ENCODE results near the gene UBTD1.

The UBTD1 gene

DNA sequence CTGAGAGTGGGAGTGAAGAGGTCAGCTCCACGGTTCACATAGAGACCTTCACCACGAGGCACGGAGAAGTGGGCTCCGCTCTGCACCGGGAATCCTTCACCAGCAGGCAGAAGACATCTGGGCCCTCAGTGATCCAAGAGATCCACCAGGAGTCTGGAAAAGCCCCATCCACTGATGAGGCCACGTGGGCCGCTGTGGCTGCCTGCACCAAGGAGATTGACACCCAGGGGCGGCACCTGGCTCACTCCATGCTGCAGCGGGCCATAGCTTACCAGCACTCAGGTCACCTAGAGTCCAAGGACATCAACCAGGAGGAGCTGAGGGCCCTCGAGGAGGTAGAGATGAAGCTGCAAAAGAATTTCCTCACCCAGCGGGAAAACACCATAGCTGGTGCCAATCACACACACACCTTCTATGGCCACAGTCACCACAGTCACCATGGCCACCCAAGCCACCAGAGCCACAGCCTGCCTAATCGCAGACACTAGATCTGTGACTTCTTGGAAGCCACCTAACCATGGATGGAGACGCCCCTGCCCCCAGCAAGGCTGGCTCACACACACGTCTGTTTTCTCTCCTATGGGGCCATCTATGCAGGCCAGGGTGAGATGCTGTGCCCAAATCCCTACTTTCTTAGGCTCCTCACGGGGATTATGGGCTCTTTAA is 91.5 kb downstream of the UBTD1 start:
- DNase-seq = no peak

DNA sequence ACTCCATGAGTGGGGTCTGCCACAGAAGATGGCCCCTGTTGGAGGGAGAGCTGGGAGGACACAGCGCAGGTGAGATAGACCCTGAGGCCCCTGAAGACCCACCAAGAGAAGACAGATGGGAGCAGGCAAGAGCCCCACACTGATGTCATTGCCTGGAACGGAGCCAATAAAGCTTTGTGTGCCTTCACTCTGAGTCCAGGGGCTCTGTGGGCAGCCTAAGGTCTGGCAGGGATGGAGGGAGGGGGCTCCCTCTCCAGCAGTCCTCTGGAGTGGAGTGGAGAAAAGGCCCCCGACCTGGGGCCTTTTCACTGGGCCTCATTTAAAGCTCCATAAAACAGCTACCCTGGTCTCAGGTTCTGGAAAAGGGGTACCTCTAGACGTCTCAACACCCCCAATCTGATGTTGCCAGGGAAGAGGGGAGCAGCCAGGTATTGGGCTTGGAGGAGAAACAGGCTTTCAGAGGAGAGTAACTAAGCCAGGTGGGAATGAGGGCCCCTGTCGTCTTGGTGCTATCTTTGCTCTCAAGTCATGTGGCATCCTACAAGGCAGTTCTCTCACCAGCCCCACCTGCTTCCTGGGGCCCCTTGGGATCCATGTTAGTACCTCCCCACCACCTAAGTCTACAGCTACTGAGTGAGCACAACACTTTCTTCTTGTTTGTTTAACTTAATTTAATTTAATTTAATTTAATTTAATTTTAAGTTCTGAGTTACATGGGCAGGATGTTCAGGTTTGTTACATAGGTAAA is 92.2 kb downstream of the UBTD1 start:
- no peak for DNase-seq

DNA sequence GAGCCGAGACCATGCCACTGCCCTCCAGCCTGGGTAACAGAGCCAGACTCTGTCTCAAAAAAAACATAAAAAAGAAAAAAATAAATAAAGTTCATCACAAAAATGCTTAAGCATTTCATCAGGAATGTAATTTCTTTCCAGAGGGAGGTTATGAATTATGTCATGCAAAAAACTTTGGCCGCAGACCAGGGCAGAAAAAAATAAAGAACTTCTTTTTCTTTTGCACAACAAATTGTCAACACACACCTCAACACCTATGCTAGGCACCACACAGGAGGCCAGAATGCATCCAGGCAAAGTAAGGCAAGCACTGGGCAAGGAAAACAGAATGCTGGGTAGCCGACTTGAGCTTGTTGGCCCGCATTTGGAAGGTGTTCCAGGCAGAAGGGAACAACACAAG is 94.7 kb downstream of the UBTD1 start:
- DNase-seq = no peak

DNA sequence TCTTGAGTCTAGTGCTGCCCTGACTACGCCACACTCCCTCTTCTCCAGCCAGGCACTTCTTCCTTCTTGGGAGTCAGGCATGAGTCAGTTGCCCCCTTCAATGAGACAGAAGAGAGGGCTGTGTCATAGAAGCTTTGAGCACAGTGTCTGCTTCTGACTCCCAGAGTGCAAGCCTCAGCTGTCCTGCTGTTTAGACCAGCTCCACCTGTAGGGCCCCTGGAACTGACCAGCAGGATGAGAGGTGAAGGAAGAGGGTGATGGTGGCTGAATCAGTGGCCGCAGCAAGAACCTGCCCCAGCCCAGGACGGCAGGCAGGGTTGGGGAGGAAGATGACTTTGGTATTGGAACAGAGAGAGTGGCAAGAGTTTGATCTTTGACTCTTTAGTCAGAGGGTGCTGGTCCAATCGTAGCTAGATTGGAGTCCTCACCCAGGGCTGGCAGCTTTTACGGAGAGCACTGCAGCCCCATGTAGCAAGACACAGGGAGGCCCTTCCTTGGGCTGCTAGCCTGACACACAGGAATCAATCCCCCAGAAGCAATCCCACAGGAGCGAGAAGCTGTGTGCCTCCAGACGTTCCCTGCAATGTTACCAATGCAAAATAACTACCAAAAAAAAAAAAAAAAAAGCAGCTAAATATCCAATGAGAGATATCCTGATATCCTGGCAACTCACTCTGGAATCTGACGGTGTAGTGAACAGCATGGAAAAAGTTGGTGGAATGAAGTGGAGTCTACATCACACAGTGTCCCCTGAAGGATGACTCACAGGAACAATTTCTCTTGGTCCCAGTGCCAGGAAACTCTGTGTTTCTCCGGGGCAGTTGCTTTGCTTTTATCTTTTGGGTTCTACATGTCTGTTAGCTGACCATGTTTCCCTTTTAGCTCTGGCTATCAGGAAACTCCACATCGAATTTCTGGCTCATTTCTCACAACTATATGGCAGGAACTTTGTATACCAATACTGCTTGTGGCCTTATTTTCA is 97.7 kb downstream of the UBTD1 start:
- DNase-seq = no peak

DNA sequence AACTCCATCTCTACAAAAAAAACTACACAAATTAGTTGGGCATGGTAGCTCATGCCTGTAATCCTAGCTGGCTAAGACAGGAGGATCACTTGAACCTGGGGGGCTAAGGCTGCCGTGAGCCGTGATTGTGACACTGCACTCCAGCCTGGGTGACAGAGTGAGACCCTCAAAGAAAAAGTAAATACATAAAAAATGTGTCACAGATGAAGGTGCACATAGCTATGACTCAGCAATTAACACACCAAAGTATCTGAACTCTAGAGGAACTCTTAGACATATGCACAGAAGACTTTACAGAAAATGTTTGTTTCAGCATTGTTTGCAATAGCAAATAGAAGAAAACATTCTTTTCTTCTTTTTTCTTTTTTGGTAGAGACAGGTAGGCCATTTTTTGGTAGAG is 99.1 kb downstream of the UBTD1 start:
- no peak for DNase-seq

DNA sequence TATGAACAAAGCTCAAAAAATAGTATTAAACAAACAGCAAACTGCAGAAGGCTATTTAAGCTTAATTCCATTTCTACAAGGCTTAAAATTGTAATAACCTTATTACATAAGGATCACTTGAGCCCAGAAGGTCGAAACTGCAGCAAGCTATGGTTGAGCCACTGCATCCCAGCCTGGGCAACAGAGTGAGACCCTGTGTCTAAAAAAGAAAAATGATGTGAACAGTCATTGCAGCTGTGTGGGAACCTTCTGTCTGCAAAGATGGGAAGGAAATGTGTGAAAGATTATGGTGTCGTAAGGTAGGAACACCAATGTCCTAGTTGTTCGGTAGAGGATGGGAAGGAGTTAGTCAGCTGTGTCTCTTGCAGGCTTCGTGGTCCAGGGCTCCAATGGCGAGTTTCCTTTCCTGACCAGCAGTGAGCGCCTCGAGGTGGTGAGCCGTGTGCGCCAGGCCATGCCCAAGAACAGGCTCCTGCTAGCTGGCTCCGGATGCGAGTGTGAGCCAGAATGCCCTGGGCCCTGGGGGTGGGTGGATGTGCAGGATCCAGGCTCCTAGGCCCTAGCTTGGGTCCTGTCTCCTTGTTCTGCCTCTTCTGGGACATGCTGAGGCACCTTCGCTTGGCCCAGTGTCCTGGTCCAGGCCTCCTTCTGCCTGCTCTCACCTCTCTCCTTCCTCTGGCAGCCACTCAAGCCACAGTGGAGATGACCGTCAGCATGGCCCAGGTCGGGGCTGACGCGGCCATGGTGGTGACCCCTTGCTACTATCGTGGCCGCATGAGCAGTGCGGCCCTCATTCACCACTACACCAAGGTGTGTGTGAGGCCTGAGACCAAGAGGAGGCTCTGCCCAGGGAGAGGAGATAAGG is 99.9 kb downstream of the UBTD1 start:
- DNase-seq = no peak

DNA sequence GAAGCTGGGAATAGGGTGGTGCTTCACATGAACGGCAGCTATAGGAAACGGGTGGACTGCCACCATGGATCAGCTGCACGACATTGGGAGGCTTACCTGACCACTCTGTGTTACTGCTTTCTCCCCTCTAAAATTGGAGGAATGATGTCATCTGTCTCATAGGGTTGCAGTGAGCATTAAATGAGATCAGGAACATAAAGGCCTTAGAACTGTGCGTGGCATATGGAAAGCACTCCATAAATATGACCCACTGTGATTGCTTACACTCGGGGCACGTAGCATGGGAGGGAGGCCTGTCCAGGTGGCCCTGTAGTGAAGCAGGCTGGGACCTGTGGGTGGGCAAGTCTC is 100.5 kb downstream of the UBTD1 start:
- no peak for DNase-seq

DNA sequence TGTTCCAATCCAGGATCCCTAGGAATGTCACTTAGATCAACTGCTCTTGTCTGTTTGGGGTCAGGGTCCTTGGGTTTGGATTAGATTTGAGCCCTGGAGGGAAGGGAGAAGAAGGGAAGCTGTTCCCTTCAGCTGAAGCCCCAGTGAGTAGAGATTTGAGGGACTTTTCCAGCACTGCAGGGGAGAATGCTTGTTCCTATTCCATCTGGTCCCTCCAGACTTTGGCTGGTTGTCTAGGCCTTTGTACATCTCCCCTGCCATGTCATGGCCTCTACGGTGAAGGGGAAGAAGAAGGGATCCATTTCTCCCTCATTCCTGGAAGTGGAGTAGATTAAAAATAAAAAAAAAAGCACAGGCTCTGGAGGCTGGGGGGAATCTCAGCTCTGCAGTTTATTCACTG is 101.9 kb downstream of the UBTD1 start:
- DNase-seq = no peak

DNA sequence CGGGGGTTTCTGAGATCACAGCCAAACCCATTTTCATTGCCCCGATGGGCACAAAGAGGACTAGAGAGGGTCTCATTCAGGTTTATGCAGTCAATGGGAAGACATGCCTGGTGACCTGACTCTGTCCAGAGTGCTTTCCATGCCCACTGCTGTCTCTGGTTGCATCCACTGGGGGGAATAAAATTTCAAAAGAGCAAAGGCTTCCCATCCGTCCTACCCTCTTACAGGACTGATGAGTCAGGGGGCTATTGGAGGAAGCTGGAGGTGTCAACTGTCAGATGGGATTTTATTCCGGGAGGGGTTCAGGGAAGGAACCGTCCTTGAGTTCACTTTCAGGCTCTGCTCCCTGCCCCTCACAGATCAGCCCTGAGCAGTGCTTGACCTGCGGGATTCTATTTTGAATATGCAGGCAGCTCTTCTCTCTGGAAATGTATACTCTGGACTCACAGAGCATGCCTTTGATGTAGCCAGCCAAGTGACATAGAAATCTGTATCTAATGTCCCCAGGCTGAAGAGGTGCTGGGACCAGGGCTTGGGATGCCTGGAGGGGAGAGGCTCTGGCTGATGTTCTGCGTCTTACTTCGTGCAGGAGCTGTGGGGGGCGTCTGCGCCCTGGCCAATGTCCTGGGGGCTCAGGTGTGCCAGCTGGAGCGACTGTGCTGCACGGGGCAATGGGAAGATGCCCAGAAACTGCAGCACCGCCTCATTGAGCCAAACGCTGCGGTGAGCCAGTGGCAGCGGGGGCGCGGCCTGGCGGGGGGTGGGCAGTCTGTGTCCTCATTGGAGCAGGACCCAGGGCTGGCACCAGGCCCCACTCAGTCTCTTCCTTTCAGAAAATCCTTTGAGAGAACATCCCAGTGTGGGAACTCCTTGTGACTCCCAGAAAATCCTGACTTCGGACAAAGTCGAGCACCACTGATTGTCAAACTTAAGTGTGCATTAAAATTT is 102.8 kb downstream of the UBTD1 start:
- DNase-seq = no peak

DNA sequence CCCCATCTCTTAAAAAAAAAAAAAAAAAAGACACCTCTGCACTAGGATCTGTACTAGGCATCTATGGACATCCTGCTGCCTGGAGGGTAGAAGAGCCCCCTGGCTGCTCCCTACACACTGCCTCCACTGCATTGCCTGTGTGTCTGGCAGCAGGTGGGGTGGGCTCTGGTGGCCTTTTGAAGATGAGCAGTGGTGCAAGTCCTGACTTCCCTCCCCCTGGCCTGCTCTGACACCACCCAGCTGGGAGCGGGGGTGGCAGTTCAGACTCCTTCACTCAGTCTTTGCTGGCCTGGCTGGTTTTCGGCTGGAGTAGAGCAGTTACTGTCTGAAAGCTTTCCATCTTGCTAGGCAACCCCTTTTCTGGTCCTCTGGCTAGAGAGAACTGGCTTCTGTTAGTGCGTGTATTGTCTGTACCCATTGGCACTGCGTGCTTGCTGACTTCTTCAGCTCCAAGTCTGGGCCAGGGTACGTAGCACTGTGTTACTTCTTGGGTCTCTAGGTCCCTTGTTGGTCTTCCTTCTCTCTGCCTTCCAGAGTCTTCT is 108.4 kb downstream of the UBTD1 start:
- DNase-seq = no peak

DNA sequence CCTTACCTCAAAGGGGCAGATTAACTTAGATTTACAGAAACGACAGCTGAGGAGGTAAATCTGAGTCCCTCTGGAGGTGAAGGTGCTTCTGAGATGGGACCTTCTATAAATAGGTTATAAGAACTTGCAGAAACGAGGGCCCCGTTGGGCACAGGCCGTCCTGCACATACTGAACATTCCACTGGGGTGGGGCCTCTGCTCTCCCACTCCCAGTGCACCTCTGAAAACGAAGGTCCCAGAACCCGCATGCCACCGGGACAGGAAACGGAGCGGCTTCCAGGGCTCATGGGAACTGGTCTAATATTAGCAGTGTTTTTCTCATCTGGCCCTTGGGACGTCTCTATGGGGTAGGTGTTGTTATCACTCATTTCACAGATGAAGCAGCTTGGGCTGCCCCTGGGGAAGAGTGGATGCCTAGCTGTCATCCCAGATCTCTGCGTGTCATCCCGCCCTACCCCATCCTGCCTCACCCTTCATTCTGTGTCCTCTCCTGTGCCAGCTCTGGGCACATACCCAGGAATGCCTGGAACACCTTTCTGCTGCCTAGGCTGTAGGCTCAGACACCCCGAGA is 110.4 kb downstream of the UBTD1 start:
- DNase-seq = no peak

DNA sequence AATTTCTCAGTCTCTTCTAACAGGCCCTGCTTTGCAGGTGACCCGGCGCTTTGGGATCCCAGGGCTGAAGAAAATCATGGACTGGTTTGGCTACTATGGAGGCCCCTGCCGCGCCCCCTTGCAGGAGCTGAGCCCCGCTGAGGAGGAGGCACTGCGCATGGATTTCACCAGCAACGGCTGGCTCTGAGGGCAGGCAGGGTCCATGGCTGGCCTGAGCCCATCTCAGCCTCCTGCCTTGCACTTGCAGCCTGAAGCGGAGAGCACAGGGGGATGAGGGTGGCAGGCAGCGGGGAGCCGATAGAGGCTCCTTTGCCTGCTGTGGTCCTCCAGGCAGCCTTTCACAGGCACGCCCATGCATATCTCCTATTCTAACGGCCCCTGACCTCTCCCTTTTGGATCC is 112.7 kb downstream of the UBTD1 start:
- DNase-seq = no peak

DNA sequence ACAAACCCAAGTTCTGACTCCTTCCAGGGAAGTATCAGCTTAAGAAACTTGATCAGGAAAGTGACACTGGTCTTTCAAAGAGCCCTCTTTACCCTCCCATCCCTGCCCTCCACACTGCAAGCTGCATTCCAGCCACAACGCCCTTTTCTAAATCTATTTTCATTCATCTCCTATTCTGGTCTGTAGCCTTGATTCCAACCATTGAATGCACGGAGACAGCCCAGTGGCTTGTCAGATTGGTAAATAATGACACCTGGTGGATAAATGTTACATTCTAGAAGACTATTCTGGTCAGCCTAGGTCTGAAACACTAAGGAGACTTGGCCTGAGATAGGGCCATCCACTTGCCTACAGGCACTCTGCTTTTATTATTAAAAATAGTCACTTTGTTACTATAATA is 113.7 kb downstream of the UBTD1 start:
- no peak for DNase-seq

DNA sequence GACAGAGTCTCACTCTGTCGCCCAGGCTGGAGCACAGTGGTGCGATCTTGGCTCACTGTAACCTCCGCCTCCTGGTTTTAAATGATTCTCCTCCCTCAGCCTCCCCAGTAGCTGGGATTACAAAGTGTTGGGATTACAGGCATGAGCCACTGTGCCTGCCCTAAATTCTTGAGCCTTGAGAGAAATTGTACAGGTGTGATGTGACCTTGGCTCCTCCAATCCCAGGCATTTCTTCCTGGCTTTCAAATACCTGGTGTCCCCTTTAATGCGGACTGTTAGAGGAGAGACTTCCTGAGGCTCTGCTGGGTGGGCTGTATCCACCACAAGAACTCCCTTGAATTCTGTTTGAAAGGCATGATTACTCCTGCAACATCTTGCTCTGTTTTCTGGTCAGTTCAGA is 119.6 kb downstream of the UBTD1 start:
- no peak for DNase-seq

DNA sequence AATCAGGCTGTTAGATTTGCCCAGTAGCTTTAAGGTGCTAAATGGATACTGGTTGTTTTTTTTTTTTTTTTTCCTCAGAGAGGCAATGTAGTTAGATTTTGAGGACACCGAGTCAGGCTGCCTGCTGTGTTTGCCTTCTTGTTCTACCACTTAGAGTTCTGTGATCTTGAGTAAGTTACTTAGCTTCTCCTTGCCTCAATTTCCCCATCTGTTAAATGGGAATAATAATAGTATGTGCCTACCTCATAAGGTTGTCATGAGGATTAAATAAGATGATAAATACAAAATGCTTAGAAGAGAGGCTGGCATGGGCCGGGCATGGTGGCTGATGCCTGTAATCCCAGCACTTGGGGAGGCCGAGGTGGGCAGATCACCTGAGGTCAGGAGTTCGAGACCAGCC is 120.0 kb downstream of the UBTD1 start:
- DNase-seq = no peak
